GDM1 (cell line): ENCODE data around the gene CALML6.
"Not testable (repeated sequence)": the region's sequence is repeated elsewhere in the genome, so short reads cannot be mapped to it uniquely, and the experiment has no call there.

Experiments
- DNase-seq: peaks from one replicate; lab custom pipeline; 2025; lab: John Stamatoyannopoulos, UW

Gene CALML6

GRCh38 chr1:1925437-1926345, 10.6 kb downstream of the CALML6 start:
- no peak for DNase-seq

GRCh38 chr1:1926346-1926811, 11.3 kb downstream of the CALML6 start:
- no peak for DNase-seq

- no peak for DNase-seq
These were observed 12.0 kb downstream of the CALML6 start for GRCh38 chr1:1926886-1927660.

- no peak for DNase-seq
These were observed 12.7 kb downstream of the CALML6 start for GRCh38 chr1:1927751-1928150.

GRCh38 chr1:1928231-1929101, 13.4 kb downstream of the CALML6 start:
- no peak for DNase-seq

- DNase-seq, result no peak
These were observed 14.1 kb downstream of the CALML6 start for GRCh38 chr1:1929102-1929638.

GRCh38 chr1:1929639-1930545, 14.8 kb downstream of the CALML6 start:
- no peak for DNase-seq

- not testable (repeated sequence) for DNase-seq
These were observed 19.8 kb downstream of the CALML6 start for GRCh38 chr1:1934848-1935247.

GRCh38 chr1:1937061-1937460, 22.0 kb downstream of the CALML6 start:
- no peak for DNase-seq

- DNase-seq, result no peak
These were observed 22.7 kb downstream of the CALML6 start for GRCh38 chr1:1937549-1938275.

GRCh38 chr1:1938276-1938573, 23.2 kb downstream of the CALML6 start:
- DNase-seq, result no peak

GRCh38 chr1:1938613-1939295, 23.7 kb downstream of the CALML6 start:
- no peak for DNase-seq

GRCh38 chr1:1939296-1940122, 24.4 kb downstream of the CALML6 start:
- no peak for DNase-seq

- no peak for DNase-seq
These were observed 25.0 kb downstream of the CALML6 start for GRCh38 chr1:1940123-1940425.

- DNase-seq, result no peak
These were observed 26.3 kb downstream of the CALML6 start for GRCh38 chr1:1941211-1941841.

- no peak for DNase-seq
These were observed 27.1 kb downstream of the CALML6 start for GRCh38 chr1:1941868-1942752.
